Prostate gland (tissue), 2 donors: ENCODE measurements around the gene INTS12. TPM values are rescaled to one million over a fixed set of nuclear protein-coding genes. Genes with fewer than 3 reads are reported as not detected.

ENCODE experiments used
- DNase-seq: peaks from one replicate; pipeline ENCODE4 v3.0.0-alpha.2; 2019; ENCODE audit warnings: low spot score
- H3K27ac ChIP-seq, 2 donors: fragments of 200-600 bp; sonication (generic); 2 replicates each; pipeline ENCODE4 v1.5.1; 2017 to 2019
- H3K27me3 ChIP-seq: fragments of 200-600 bp; sonication (generic); replicated peaks from 2 replicates; pipeline ENCODE4 v1.5.1; 2019; ENCODE audit not compliant: insufficient read depth
- H3K36me3 ChIP-seq, 2 donors: fragments of 200-600 bp; sonication (generic); 1 replicate in 1 of 2; 2 replicates in 1 of 2; pipeline versions ENCODE4 v1.5.1 to v1.8.1; 2017 to 2019
- H3K4me1 ChIP-seq: fragments of 200-600 bp; sonication (generic); replicated peaks from 2 replicates; pipeline ENCODE4 v1.5.1; 2019
- H3K4me3 ChIP-seq, 2 donors: fragments of 200-600 bp; sonication (generic); 2 replicates each; pipeline ENCODE4 v1.5.1; 2017 to 2019
- H3K9me3 ChIP-seq: fragments of 200-600 bp; sonication (generic); 2 replicates; pipeline ENCODE4 v1.5.1; 2017
- CTCF ChIP-seq, 4 experiments: fragments of 200-600 bp in 2 of 4; fragments of 450-650 bp in 2 of 4; sonication (generic) in 2 of 4; IDR thresholded peaks; 1 replicate in 3 of 4; 2 replicates in 1 of 4; pipeline ENCODE4 v1.5.1; 2016 to 2019; ENCODE audit warnings: antibody characterized with exemption in 4 of 4, mild to moderate bottlenecking in 2 of 4, moderate library complexity in 2 of 4
- POLR2A ChIP-seq: fragments of 450-650 bp; IDR thresholded peaks from one replicate; pipeline ENCODE4 v1.6.1; 2016; ENCODE audit warnings: antibody characterized with exemption, mild to moderate bottlenecking
- POLR2AphosphoS5 ChIP-seq: sonication (generic); formaldehyde crosslinking; IDR thresholded peaks from one replicate; pipeline ENCODE4 v1.6.1; 2017; ENCODE audit warnings: antibody characterized with exemption
- WGBS: methylation state at CpG from one replicate; pipeline ENCODE4 v1.1.5; 2018; 5-methylcytosine and 5-hydroxymethylcytosine counted together
- intact Hi-C: fragments of 100-400 bp; cut with DNase I; formaldehyde crosslinking; loops from one replicate; pipeline ENCODE4 v1.14.2; 2022
- total RNA-seq, 2 donors: library from RNA; depleted of rRNA; stranded (reverse); fragments of >200 nt; gene quantifications; one replicate each; pipeline ENCODE4 v1.1.0, GENCODE V29; 2016

The INTS12 gene
- total RNA-seq, 2 donors from 2014 or later, result 27.4 to 45.6 TPM

GRCh38 chr4:105634402-105635080, 73.9 kb downstream of the INTS12 start:
- H3K9me3 ChIP-seq, result no peaks in the 10 kb centered on the region
- 26% methylated on average over 1 of the region's 1 CpG for WGBS
- TF ChIP-seq CTCF (IDR thresholded peaks at IDR 0.05) (no peak), POLR2AphosphoS5 (no peak), POLR2A (no peak)
- peak overlapping the region; percentile 51 to 64 for H3K27ac ChIP-seq
- no peak for DNase-seq
- H3K27me3 ChIP-seq, result no peaks in the 10 kb centered on the region
- no peaks in the 10 kb centered on the region for H3K36me3 ChIP-seq
- H3K4me3 ChIP-seq, result no peak overlapping the region
- peaks cover 10% of the 10 kb centered on the region for H3K4me1 ChIP-seq
- intact Hi-C loops, result no loop called here

DNA sequence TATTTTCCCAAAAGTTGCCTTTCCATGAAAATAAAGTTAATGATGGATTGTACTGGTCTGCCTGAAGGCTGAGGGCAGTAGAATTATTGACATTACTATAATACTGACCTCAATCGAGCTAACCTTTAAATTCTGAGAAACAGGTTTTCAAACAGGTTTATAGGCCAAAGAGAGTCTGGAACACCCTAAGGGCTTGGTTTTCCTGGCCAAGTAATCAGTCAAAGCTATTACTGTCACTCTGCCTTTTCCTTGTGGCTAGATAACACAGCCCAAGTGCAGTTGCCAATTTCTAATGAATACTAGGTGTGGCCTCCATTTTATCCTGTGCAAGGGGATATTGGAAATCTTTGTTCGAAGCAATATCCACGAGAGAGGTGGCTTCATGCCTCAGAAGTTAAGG, 75.2 kb downstream of the INTS12 start:
- intact Hi-C loops, result no loop called here
- DNase-seq, result peak; percentile 46
- TF ChIP-seq POLR2AphosphoS5 (peak; percentile 35), CTCF (IDR thresholded peaks at IDR 0.05) (no peak), POLR2A (no peak)
- Histone ChIP-seq H3K9me3 (no peaks in the 10 kb centered on the region), H3K27me3 (no peaks in the 10 kb centered on the region), H3K27ac (peak overlapping the region; percentile 51 to 64), H3K4me1 (peaks cover 10% of the 10 kb centered on the region), H3K4me3 (no peak overlapping the region), H3K36me3 (no peaks in the 10 kb centered on the region)
- WGBS, result 20% methylated on average over 3 of the region's 3 CpGs

Other genes starting within 250 kb of the INTS12 start
- 100 to 1,000 TPM in 1 of 2 donors, 10 to 100 TPM in 1; 54.0 to 168 TPM for gene PPA2, start 234.6 kb downstream of the INTS12 start, total RNA-seq
- 10 to 100 TPM; 10.4 to 25.7 TPM for gene ARHGEF38, start 156.1 kb downstream of the INTS12 start, total RNA-seq
- gene GSTCD, start 95 bp upstream of the INTS12 start, total RNA-seq, result 10 to 100 TPM in 1 of 2 donors, 1 to 10 TPM in 1; 10.0 to 20.8 TPM
- 10 to 100 TPM; 25.2 to 53.0 TPM for gene NPNT, start 186.8 kb upstream of the INTS12 start, total RNA-seq